NCI-H774 (cell line): ENCODE results near the gene GPR37.

Experiments
- DNase-seq: peaks from one replicate; lab custom pipeline; 2025; lab: John Stamatoyannopoulos, UW

The GPR37 gene

GRCh38 chr7:124724507-124725192 is 40.9 kb downstream of the GPR37 start:
- no peak for DNase-seq

GRCh38 chr7:124724079-124724478 is 41.5 kb downstream of the GPR37 start:
- no peak for DNase-seq

DNA sequence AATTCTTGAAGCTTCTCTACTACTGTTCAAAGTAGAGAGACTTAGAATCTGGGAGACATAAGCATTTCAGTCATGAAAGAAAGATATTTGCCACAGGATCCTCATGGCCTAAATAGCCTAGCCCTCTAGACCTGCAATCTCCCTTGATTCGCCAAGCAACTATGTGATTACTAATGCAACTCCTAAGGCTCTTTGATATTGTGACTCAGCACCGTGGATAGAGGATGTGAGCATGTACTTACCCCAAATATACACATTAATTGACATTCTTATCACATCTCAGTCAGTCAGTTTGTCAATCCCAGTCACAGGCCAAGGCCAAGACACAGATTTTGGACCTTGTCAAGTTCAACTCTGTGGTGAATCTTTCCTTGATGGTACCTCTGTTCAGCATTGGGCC is 42.6 kb downstream of the GPR37 start:
- no peak for DNase-seq

DNA sequence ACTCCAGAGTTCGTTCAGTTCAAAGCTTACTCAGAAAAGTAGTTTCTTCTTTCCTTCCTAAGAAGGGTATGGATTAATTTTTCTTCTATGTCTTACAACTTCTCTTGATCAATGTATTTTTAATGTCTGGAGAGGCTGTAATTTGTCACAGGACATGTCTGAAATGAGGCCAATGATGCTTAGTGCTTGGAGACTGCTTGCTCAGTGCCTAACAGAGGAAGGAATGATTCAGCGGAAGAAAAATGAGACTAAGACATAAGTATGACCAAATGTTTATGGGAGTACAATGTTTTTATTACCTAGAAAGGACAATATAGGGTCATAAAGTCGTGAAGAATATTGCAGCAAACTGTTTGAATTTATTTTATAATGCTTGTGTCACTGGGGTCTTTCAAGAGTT is 43.3 kb downstream of the GPR37 start:
- DNase-seq = no peak

DNA sequence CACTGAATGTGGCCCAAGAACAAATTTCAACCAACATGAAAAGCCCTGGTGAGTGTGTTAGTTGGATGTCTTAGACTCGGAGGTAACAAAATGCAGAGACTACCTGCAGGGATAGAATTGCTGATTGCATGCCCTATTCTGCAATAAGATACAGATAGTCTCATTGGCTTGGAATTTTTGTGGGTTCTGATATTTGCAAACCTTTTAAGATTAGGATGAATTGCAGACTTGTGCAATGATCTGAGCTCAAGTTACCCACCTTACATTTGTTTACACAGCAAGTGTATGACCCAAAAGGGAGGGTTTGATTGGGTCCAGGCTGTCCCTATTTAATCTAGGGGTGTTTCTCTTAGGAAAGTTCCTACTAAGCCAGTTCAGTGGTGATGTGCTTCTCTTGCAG is 45.4 kb downstream of the GPR37 start:
- no peak for DNase-seq

DNA sequence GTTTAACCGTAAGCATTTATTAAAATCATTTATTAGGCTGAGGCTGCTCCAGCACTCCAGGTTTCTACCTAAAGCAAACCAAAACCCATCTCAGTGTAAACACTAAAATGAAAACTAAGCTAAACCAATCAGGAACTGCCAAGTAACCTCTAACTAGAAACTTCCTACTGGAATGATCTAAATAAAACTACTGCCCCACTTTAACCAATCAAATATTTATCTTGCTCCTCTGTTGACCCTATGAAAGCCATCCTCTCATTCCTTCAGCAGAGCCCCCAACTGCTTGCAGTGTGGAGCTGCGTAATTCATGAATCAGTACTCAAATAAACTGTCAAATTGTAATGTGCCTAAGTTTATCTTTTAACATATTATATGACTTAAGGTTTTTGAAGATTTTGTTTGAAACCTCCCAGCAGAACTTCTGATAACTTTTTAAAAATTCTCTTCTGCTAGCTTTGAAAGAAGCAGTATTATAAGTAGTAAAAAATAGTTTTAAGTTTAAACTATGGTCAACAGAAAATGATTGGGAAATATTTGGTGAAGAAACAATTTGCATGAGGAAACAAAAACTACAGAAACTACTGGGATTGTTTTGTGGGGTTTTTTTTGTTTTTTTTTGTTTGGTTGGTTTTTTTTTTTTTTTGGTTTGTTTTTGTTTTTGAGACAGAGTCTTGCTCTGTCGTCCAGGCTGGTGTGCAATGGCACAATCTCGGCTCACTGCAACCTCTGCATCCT is 47.4 kb downstream of the GPR37 start:
- DNase-seq = no peak

- DNase-seq = no peak
These were observed 48.7 kb downstream of the GPR37 start for GRCh38 chr7:124716894-124717293.

DNA sequence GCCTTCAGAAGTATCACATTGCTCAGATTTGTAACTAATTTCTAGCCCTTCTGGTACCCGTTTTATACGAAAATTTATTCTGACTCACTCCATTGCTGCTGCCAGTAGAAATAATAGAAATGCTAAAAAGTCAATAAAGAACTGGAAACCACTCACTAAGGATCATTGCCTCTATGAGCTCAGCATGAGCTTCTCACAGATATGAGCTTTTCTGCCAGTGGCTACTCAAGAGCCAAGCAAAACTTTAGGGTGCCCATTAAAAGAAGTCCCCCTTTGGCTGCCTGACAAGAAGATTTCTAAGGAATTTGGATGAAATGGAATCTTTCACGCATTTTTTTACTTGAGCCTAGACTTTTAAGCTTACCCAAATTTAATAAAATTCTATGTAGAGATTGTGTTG is 52.5 kb downstream of the GPR37 start:
- no peak for DNase-seq

DNA sequence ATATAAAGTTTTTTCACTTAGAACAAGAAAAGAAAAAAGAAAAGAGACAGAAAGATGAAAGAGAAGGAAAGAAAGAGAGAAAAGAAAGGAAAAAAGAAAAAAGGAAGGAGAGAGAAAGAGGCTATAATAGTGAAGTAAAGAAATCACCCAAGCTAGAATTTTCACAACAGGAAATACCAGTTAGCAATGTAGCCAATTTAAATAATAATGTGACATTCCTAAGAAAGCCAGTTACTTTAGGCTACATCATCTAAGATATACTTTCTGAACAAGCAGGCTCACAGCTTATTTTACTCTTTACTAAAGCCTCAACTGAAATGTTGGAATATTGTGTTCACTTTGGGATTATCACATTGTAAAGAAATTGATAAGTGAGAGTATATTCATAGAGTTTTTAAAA is 53.6 kb downstream of the GPR37 start:
- no peak for DNase-seq

GRCh38 chr7:124702385-124702784 is 63.2 kb downstream of the GPR37 start:
- DNase-seq = no peak

DNA sequence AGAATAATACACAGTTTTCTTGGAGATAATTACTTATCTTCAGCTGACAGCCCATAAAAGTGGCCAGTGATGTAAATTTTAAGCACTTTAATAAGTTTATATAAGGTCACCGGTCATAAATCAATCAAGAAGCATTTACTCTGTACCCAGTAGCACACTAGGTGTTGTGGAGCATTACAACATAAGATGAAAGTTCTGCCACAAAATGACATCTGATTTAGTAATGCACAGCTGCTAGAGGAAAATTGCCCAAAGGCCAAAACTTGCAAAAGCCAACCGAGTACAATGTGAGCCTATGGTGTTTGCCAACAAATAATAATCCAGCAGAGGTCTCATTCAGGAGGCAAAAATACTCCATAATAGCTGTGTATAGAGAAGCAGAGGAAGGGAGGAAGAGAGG is 63.6 kb downstream of the GPR37 start:
- no peak for DNase-seq

DNA sequence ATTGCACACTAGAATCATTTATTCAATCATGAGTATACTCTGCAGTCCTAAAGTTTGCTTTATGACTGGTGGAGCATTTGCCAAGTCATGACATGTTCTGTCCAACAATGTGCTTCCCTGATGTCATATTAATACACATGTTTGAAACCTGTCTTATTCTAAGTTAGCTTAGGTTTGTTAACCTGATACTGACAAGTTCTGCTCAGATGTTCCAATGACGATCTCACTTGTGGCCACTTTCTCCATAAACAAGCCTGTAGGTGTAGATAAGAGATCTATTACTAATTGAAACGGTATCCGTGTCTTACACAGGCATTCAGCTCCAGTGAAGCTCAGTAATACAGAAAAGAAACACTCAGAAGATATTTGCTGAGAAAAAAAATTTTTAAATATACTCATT is 64.9 kb downstream of the GPR37 start:
- no peak for DNase-seq

- DNase-seq = no peak
These were observed 66.6 kb downstream of the GPR37 start for GRCh38 chr7:124698964-124699363.

- no peak for DNase-seq
These were observed 67.8 kb downstream of the GPR37 start for GRCh38 chr7:124697746-124698145.
